Epithelial cell of esophagus (primary cell): ENCODE data around the gene KCNK5.

Experiments
- DNase-seq: peaks from one replicate; pipeline ENCODE4 v3.0.0; 2010; ENCODE audit warnings: low read depth
- H3K4me3 ChIP-seq: 2 replicates; pipeline ENCODE4 v1.5.1; 2011; ENCODE audit warnings: mild to moderate bottlenecking, low read length, control low read depth
- TF ChIP-seq, protein P1 (sequence below): IDR thresholded peaks from 2 replicates; pipeline ENCODE4 v1.5.1; 2011; ENCODE audit warnings: low read depth, mild to moderate bottlenecking, low read length, control low read depth, inconsistent platforms; ENCODE audit not compliant: insufficient read depth; ENCODE audit errors: missing control alignments

Gene KCNK5

DNA sequence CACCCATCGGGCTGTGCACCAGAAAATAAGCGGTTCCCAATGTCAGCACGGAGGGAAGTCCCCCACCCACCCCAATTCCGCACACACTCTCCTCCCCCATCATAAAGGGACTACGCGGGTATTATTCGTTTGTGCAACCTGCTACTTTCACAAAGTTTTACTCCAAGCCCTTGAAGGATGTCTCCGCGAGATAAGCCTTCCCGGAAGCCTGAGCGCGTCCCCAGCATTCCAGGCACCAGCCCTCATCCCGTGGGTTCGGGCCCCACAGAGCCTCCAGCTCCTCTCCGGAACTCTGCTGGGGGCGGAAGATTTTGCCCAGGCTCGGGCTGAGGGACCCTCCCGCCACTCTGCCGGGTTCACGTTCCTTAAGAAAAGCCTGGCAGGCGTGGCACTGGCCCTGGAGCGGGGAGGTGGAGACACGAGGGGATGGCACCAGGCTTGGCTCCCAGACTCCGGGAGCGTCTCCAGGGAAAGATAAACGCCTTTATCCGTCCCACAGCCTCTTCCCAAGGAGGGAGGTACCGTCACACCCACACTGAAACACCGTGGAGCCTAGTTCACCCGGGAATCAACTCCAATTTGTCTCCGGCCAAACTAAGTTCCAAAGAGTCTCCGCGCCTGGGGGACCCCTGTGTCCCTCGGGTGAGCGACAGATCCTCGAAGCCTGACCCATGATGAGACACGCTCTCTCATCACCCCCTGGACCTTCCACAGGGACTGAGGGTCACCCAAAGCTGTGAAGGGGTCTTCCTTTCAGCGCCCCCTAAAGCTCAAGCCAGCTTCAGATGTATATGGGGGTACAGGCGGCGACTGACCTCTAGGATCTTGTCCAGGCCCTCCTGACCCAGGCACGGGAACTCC is 934 bp downstream of the KCNK5 start:
- TF ChIP-seq, protein P1, sequence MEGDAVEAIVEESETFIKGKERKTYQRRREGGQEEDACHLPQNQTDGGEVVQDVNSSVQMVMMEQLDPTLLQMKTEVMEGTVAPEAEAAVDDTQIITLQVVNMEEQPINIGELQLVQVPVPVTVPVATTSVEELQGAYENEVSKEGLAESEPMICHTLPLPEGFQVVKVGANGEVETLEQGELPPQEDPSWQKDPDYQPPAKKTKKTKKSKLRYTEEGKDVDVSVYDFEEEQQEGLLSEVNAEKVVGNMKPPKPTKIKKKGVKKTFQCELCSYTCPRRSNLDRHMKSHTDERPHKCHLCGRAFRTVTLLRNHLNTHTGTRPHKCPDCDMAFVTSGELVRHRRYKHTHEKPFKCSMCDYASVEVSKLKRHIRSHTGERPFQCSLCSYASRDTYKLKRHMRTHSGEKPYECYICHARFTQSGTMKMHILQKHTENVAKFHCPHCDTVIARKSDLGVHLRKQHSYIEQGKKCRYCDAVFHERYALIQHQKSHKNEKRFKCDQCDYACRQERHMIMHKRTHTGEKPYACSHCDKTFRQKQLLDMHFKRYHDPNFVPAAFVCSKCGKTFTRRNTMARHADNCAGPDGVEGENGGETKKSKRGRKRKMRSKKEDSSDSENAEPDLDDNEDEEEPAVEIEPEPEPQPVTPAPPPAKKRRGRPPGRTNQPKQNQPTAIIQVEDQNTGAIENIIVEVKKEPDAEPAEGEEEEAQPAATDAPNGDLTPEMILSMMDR = no peak
- H3K4me3 ChIP-seq = no peak overlapping the region
- no peak for DNase-seq

DNA sequence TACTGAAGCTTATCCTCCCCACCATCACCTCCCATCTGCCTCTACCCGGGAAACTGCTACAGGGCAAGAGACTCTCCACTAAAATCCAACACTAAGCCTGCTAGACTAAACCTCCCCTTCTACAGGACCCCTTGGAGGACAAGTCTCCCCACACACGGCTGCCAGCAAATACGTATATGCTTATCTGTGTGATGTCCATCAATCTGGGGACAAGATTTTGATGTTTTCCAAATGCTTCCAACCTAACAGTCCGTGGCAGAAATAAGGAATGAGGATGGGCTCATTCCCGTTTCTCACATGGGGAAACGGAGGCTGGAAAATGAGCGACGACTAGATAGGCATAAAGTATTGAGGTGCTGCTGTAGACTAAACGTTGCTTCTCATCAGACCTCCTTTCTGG is 1.8 kb downstream of the KCNK5 start:
- no peak overlapping the region for H3K4me3 ChIP-seq
- TF ChIP-seq, protein P1 = no peak
- DNase-seq = no peak

DNA sequence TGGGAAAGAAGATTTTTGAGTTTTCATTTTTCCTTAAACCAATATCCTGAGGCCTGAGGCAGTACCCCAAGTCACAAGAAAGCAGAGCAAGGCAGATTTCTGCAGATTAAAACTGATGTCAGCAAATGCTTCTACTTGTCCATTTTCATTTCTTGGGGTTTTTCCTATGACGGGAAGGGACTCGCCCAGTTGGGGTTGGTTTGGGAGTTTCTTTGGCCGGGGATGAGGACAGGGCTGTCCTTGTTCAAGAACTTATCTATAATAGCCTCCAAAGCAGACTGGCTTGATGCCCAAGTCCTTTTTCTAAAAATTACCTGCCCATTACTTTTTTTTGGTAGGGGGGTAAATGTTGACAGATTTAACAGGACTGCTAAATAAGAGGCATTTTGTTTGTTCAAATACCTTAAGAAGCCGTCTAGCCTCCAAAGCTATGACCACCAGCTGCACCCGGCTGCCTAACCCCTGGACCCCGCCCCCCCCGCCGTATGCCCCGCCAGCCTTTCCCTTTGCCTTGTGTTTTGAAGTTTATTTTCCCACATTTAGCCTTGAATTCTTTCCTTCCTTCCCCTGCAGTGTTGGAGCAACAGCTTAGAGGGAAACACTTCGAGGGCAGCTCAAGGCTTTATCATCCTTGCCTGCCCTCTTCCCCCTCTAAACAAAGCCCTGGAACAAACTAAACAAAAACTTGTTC is 2.5 kb downstream of the KCNK5 start:
- no peak for DNase-seq
- TF ChIP-seq, protein P1 = no peak
- H3K4me3 ChIP-seq = no peak overlapping the region

DNA sequence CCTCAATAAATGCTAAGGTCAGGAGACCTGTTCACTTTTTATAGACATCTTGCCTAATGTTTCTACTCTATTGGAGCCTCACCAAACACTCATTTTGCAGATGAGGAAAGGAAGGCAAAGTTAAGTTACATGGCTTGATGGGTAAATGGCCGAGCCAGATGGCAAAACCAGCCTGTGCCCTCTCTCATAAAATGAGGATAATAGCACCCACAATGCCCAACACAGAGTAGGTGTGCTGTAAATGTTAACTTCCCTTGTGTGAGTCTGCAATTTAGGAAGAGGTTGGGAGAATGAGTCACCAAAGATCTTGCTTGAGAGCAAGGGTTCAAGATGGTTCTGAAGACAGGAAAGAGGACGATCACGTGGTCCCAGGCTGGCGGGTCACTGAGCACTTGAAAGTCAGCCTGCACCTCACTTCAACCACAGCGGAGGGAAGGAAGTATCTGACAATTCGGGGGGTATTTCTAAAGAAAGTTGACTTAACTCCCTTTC is 3.3 kb downstream of the KCNK5 start:
- H3K4me3 ChIP-seq = no peak overlapping the region
- TF ChIP-seq, protein P1 = no peak
- no peak for DNase-seq

DNA sequence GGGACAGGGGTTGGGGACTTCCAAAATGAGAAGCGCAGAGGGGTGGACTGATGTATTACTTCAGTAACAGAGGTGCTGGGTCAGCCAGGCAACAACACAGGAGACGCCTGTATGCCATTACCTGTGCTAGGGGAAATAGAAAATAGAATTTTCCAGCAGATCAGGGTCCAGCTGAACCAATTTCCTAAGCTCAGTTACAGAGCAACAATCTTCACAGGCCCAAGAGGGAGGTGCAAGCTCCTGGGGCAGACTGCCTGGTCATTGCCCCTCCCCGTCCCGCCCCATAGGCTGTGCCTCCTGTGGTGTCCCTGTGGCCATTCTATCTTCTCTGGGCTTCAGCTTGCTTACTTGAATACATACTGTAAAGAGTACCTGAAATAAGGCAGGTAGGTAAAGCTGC is 3.7 kb downstream of the KCNK5 start:
- DNase-seq = no peak
- TF ChIP-seq, protein P1 = no peak
- no peak overlapping the region for H3K4me3 ChIP-seq

DNA sequence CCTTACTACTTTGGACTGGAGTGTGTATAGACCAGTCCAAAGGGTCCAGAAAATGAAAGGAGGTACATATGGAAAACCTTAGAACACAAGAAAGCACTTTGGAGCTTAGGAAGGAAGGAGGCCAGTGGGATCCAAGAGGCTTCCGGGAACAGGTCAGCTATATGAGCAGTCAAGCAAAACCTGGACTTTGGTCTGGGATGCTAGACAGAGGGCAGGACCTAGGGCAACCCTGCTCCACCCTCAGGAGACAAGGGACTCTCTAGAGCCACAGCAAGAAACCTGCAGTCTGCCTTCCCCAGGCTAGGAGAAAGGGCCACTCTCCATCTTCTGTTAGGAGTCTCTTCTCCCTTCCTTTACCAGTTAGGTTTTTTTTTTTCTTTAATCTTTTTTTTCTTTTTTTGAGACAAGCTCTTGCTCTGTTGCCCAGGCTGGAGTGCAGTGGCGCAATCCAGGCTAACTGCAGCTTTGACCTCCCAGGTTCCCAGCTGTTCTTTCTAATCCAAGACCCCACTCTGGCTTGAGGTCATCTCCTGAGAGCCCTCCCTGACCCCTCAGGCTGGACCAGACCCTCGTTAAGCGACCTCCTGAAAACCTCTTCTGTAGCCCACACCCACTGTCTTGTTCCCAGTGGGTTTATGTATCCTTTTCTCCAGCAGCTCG is 4.6 kb downstream of the KCNK5 start:
- TF ChIP-seq, protein P1 = no peak
- no peak for DNase-seq

More for the DNA sequence above, 4.6 kb downstream of the KCNK5 start:
- no peak overlapping the region for H3K4me3 ChIP-seq
